ENCODE measurements around the gene FBXO5.

- TF ChIP-seq EP300 (IDR thresholded peaks at IDR 0.05) (no peak), CTCF (IDR thresholded peaks at IDR 0.05) (no peak), POLR2AphosphoS5 (IDR thresholded peaks at IDR 0.05) (no peak)
Measured at GRCh38 chr6:152922706-152923105, 60.1 kb downstream of the FBXO5 start.
